Measurements from ENCODE around the gene PSME1. TPM values are rescaled to one million over a fixed set of nuclear protein-coding genes. Genes with fewer than 3 reads are reported as not detected.

PSME1 gene
- total and polyA plus RNA-seq, 2 of the 13 experiments (the other 11 are each of a cell fraction or from before 2014, with no cell fraction given), result 159 to 608 TPM

GRCh38 chr14:24171422-24172260 lies 35.6 kb downstream of the PSME1 start, which contains the start of gene REC8 (continued):
- TF ChIP-seq HNF1A (IDR thresholded peaks at IDR 0.05; ENCODE audit: low read depth) (no peak), HNF1A (CRISPR knock-in tag; IDR thresholded peaks at IDR 0.05; ENCODE audit: borderline replicate concordance) (no peak), PRPF4 (IDR thresholded peaks at IDR 0.05; ENCODE audit: low read depth, low read length, poor library complexity, severe bottlenecking) (no peak), MTF1 (CRISPR knock-in tag; IDR thresholded peaks at IDR 0.05) (no peak), THYN1 (CRISPR knock-in tag; IDR thresholded peaks at IDR 0.05; ENCODE audit: borderline replicate concordance, low read depth) (no peak), MAFK (conservative IDR thresholded peaks at IDR 0.05 in 1 of 2, IDR thresholded peaks at IDR 0.05 in 1 of 2; ENCODE audit: low read length in 2 of 2) (no peak), ZNF20 (CRISPR knock-in tag; IDR thresholded peaks at IDR 0.05) (no peak), ASH2L (IDR thresholded peaks at IDR 0.05; ENCODE audit: insufficient read length, low read depth, low read length) (no peak), ZNF678 (CRISPR knock-in tag; IDR thresholded peaks at IDR 0.05) (no peak), POLR2A (IDR thresholded peaks at IDR 0.05; ENCODE audit: insufficient read depth in 1 of 2, low read depth in 2 of 2, low read length in 2 of 2) (peak in 1 of 2 experiments; percentile 16; a peak in 1 of 4 replicates), PTBP1 (IDR thresholded peaks at IDR 0.05; ENCODE audit: low read depth, low read length, poor library complexity, severe bottlenecking) (no peak), ZNF484 (CRISPR knock-in tag; IDR thresholded peaks at IDR 0.05; ENCODE audit: borderline replicate concordance, low read depth) (no peak), TSC22D2 (CRISPR knock-in tag; IDR thresholded peaks at IDR 0.05; ENCODE audit: borderline replicate concordance) (no peak), ATF3 (CRISPR knock-in tag; IDR thresholded peaks at IDR 0.05) (no peak), FOXC1 (CRISPR knock-in tag; IDR thresholded peaks at IDR 0.05; ENCODE audit: borderline replicate concordance) (no peak), KLF13 (CRISPR knock-in tag; IDR thresholded peaks at IDR 0.05) (no peak), POGZ (CRISPR knock-in tag; IDR thresholded peaks at IDR 0.05) (no peak), PAX8 (CRISPR knock-in tag; IDR thresholded peaks at IDR 0.05; ENCODE audit: borderline replicate concordance) (no peak)
- TF ChIP-seq, protein P1, sequence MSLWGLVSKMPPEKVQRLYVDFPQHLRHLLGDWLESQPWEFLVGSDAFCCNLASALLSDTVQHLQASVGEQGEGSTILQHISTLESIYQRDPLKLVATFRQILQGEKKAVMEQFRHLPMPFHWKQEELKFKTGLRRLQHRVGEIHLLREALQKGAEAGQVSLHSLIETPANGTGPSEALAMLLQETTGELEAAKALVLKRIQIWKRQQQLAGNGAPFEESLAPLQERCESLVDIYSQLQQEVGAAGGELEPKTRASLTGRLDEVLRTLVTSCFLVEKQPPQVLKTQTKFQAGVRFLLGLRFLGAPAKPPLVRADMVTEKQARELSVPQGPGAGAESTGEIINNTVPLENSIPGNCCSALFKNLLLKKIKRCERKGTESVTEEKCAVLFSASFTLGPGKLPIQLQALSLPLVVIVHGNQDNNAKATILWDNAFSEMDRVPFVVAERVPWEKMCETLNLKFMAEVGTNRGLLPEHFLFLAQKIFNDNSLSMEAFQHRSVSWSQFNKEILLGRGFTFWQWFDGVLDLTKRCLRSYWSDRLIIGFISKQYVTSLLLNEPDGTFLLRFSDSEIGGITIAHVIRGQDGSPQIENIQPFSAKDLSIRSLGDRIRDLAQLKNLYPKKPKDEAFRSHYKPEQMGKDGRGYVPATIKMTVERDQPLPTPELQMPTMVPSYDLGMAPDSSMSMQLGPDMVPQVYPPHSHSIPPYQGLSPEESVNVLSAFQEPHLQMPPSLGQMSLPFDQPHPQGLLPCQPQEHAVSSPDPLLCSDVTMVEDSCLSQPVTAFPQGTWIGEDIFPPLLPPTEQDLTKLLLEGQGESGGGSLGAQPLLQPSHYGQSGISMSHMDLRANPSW (CRISPR knock-in tag; IDR thresholded peaks at IDR 0.05; ENCODE audit: borderline replicate concordance), result no peak
- TF ChIP-seq, protein P2, sequence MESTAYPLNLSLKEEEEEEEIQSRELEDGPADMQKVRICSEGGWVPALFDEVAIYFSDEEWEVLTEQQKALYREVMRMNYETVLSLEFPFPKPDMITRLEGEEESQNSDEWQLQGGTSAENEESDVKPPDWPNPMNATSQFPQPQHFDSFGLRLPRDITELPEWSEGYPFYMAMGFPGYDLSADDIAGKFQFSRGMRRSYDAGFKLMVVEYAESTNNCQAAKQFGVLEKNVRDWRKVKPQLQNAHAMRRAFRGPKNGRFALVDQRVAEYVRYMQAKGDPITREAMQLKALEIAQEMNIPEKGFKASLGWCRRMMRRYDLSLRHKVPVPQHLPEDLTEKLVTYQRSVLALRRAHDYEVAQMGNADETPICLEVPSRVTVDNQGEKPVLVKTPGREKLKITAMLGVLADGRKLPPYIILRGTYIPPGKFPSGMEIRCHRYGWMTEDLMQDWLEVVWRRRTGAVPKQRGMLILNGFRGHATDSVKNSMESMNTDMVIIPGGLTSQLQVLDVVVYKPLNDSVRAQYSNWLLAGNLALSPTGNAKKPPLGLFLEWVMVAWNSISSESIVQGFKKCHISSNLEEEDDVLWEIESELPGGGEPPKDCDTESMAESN (CRISPR knock-in tag; conservative IDR thresholded peaks at IDR 0.05), result no peak

Measured in HepG2 (cell line).